Measurements from ENCODE around the gene SH3BGRL3.

GRCh38 chr1:26305667-26306289 is 25.9 kb downstream of the SH3BGRL3 start:
- TF ChIP-seq ZNF274 (IDR thresholded peaks at IDR 0.05; ENCODE audit: low read depth, low read length) (no peak), YY1 (IDR thresholded peaks at IDR 0.05; ENCODE audit: insufficient read depth, insufficient read length) (no peak), SUZ12 (IDR thresholded peaks at IDR 0.05; ENCODE audit: extremely low read depth, insufficient read depth, insufficient read length) (no peak)
